ENCODE results near the gene MYO18B.
"Not testable (repeated sequence)": the region's sequence is repeated elsewhere in the genome, so short reads cannot be mapped to it uniquely, and the experiment has no call there.

The MYO18B gene

GRCh38 chr22:25942856-25943411, 200.9 kb downstream of the MYO18B start:
- no peak for DNase-seq (ENCODE audit: low read depth)

DNA sequence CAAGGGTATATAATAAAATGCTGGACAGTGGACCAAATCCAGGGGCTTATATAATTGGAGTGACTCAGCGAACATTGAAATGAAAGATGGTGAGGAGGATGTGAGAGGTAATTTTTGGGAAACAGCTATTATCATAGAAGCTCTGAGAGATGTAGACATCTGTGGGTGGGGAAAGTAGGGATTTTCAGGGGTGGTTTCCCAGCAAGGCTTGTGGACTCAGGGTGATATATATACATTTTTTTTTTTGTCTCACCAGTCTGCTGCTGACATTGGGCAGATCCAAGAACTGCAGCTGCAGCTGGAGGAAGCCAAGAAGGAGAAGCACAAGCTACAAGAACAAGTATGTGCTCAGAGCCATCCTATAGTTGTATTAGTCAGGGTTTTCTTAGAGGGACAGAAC, 208.1 kb downstream of the MYO18B start:
- DNase-seq (ENCODE audit: low read depth) = no peak

GRCh38 chr22:25953276-25953675, 211.3 kb downstream of the MYO18B start:
- no peak for DNase-seq (ENCODE audit: low read depth)

GRCh38 chr22:25953919-25954318, 211.9 kb downstream of the MYO18B start:
- no peak for DNase-seq (ENCODE audit: low read depth)

GRCh38 chr22:25955323-25955722, 213.3 kb downstream of the MYO18B start:
- no peak for DNase-seq (ENCODE audit: low read depth)

DNA sequence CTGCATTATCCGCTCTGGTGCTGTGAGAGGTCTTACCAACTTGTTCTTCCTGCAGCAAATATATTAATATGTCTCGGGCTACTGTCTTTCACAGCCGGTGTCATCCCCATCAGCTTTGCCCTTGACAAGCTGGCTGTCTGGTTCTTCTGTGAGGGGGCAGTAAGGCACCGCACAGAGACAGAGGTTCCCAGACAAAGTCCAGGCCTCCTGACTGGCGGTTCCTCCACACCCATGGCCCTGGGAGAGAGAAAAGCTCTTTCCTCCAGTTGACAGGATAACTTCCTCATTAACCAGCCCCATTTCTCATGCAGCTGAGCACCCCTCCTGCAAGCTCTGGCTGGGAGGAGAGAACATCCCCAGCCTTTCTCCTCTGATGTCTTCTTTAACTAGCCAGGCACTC, 214.8 kb downstream of the MYO18B start:
- DNase-seq (ENCODE audit: low read depth) = no peak

DNA sequence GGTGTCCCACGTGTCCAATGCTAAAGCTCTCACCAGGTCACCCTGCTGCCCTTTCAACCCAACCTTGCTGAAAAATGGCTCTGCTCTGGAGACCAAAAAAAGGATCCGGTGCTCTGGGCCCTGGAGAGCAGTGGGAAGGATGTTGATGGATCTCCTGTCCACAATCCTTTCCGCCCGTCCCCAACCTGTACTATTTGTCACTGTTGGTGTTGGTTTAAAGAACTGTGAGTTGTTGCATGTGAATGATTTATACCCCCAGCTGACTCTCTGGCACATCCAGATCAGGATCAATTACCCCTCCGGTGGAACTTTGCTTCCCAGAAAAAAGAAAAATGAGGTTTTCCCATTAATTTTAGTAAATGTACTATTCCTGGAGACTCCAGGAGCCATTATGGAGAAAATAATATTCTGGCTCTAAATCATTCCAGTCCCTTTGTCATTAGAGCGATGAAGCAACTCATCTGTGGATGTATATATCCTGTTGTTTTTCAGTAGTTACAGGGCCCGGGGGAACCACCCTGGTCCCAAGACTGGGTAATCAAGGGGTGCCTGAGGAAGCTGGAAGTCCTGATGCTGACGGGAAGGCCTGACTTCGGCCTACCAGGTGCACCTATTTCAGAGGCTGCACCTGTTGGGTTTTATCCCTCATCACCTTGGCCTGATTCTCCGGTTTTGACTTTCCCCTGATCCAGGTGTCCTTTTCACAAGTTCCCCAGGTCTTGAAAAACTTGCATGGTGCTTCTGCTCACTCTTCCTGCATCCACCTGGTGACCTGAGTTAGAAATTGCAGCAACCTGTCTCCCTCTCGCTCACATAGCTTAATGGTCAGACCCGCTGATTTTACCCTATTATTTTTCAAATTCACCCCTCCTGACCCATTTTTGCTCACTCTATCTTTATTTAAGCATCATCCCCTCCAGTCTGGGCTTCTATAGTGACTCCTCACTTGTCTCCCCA, 218.1 kb downstream of the MYO18B start:
- no peak for DNase-seq (ENCODE audit: low read depth)

DNA sequence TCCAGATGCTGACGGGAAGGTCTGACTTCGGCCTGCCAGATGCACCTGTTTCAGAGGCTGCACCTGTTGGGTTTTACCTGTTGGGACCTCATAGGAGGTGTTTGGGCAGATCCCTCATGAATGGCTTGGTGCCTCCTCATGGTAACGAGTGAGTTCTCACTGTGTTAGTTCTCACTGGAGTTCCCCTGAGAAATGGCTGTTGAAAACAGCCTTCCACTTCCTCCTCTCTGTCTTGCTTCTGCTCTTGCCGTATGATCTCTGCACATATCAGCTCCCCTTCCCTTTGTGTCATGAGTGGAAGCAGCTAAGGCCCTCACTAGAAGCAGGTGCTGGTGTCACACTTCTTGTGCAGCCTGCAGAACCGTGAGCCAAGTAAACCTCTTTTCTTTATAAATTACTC, 219.7 kb downstream of the MYO18B start:
- DNase-seq (ENCODE audit: low read depth) = no peak

- no peak for DNase-seq (ENCODE audit: low read depth)
Measured at GRCh38 chr22:25962711-25963110, 220.7 kb downstream of the MYO18B start.

DNA sequence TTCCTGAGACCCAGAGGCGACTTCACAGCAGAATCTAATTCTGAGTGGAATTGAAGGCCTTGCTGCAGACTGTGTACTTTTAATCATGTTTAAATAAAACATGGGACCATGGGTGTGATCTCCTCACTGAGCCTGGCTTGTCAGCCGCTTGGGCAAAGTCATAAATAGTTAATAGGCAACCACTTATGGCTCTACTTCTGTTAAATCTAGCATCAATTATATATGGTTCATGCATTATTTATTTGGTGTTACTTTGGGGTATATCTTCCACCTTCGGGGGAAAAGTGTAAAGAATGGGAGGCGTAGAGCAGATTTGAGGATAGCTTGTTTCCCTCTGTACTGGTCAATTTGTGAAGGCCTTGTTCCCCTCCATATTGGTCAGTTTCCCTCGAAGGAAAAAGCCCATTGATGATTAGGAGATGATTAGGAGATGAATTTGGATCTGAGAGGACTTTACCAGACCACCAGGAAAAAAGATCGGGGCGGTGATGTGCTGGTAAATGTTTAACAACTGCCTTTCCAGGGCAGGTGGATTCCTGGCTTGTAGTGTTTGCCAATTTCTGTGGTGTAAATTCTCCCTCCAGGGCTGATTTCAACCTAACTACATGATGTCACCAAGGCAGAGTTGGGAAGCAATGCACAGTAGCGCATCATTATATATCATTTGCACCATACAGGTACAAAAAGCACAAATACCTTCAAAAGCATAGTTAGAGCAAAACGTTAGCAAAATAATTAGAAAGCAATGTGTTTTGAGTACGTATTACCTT, 223.2 kb downstream of the MYO18B start:
- no peak for DNase-seq (ENCODE audit: low read depth)

DNA sequence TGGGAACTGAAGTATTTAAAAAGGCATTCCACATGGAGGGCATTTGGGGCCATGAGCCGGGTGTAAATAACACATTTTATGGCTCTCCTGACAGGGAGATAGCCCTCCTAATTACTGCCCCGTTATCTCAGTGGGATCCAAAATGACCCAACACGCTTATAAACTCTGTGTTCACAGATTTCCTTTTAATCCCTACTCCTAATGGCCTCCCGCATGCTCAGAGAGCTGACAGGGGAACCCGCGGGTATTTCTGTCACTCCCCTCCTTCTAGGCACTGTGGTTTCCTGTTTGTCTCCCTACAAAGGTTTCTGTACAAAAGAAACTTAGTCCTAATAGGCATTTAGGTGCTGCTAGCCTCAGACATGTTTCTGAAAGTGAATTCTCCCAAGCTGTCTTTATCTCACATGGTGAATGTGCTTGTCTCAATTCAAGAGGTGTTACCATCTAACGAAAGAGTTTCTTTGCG, 224.5 kb downstream of the MYO18B start:
- DNase-seq (ENCODE audit: low read depth) = no peak

DNA sequence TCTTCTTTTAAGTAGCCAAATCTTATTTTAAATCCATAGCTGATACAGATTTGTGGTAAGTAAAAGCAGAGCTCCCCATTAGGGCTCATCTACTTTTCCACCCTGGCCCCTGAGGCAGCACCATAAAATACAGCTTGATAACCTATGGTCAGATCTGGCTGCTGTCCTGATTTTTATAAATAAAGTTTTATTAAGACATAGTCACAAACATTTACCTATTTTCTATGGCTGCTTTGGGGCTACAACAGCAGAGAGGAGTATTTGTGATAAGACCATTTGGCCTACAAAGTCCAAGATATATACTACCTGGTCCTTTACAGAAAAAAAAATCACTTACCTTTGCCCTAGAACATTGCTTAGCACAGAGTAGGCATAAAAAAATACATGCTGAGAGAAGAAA, 227.3 kb downstream of the MYO18B start:
- DNase-seq (ENCODE audit: low read depth) = no peak

- no peak for DNase-seq (ENCODE audit: low read depth)
Measured at GRCh38 chr22:25969901-25970300, 227.9 kb downstream of the MYO18B start.

DNA sequence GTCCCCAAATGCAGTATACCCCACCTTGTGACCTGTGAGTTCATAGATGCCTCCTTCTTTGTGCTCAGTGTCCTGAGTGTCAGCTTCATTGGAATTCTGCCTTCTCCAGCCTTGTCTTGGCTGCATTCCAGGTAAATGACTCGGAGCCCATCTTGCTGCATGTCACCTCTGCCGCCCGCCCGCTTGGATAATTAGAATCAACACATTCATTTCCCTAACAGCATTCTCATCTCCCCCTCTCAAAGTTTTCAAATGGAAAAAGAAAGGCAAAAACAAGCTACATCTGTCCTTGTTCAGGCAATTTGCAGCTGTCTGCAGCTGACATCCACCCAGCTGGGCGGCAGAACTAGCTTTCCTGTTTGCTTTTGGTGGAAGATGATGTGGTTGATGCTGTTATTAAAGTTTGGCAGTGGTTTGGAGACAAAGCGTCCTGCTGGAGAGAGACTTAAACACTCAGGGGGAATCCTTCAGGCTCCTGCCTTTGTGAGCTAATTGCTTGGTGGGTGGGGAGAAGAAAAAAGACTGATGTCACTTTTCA, 228.5 kb downstream of the MYO18B start:
- DNase-seq (ENCODE audit: low read depth) = no peak

- no peak for DNase-seq (ENCODE audit: low read depth)
Measured at GRCh38 chr22:25970999-25971811, 229.2 kb downstream of the MYO18B start.

GRCh38 chr22:25972397-25972796, 230.4 kb downstream of the MYO18B start:
- DNase-seq (ENCODE audit: low read depth) = no peak

- no peak for DNase-seq (ENCODE audit: low read depth)
Measured at GRCh38 chr22:25976356-25976755, 234.4 kb downstream of the MYO18B start.

DNA sequence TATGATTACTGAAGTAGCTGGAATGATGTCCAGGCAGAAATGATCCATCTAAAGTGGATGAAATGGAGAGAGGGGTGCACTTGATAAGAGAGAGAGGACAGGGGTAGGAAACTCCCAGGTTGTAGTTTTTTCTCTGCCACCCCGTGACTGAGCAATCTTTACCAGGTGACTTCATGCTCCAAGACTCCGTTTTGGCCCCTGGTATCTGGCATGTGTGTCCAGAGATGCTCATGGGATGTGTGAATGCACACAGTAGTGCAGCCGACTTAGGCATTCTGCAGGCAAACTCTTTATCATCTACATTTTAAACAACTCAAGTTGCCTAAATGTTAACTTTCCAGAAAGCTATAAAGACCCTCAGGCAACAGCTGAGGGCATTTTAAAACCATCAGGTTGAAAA, 238.0 kb downstream of the MYO18B start:
- no peak for DNase-seq (ENCODE audit: low read depth)

DNA sequence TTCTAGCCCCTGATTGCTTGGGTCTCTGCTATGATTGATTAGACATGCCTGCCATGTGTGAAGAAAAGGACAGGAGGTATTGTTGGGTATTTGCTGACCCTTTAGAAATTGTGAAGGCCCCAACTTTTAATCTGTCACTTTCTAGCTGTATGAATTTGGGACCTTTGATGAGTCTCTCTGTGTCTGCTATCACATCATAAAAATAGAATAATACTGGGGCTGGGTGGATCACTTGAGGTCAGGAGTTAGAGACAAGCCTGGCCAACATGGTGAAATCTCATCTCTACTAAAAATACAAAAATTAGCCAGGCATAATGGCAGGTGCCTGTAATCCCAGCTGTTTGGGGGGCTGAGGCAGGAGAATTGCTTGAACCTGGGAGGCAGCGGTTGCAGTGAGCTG, 242.9 kb downstream of the MYO18B start:
- not testable (repeated sequence) for DNase-seq (ENCODE audit: low read depth)

DNA sequence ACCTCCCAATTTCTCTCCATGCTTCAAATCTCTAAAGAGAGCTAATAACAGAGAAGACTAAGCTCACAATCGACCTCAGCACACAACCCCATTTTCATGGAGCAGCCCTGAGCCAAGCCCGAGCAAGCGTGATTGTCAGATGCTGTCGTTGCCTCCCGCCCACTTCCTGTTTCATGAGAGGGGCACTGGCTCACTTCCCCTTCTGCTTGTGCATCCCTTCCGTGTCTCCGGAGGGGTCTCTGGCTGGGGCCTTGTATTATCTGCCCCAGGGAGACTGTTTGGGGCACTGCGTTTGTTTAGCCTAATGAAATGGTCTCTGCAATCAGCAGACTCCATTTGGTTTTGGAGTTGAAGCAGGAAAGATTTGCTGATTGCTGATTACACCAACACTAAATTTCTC, 246.0 kb downstream of the MYO18B start:
- DNase-seq (ENCODE audit: low read depth) = no peak

- DNase-seq (ENCODE audit: low read depth) = no peak
Measured at GRCh38 chr22:25990940-25991339, 249.0 kb downstream of the MYO18B start.

DNA sequence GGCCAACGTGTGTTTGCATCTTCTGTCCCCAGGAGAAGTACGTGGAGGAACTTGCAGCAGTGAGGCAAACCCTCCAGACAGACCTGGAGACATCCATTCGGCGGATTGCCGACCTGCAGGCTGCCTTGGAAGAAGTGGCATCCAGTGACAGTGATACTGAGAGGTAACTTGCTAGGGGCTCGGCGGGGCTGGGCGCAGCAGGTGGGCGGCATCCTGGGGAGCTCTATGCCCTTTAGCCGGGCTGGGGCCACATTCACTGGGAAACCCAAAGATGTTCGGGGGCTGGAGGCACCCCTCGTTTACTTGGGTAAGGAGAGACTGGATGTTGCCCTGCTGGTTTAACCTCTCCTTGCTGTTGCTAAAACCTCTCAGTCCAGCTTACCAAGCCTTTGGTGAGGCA, 250.3 kb downstream of the MYO18B start:
- DNase-seq (ENCODE audit: low read depth) = no peak
